ENCODE data around the gene TRMT13.

TRMT13 gene

GRCh38 chr1:100131623-100132022 is 1.3 kb upstream of the TRMT13 start:
- in situ Hi-C loops (cut with HindIII; ENCODE audit: low sequenced_read_pairs) = no loop called here
- H3K4me3 ChIP-seq (ENCODE audit: low read depth, low read length) = peak overlapping the region; percentile 84
- no peak for DNase-seq (ENCODE audit: low read depth, low spot score)
- TF ChIP-seq CTCF (IDR thresholded peaks at IDR 0.05; ENCODE audit: low read depth, low read length) = no peak

DNA sequence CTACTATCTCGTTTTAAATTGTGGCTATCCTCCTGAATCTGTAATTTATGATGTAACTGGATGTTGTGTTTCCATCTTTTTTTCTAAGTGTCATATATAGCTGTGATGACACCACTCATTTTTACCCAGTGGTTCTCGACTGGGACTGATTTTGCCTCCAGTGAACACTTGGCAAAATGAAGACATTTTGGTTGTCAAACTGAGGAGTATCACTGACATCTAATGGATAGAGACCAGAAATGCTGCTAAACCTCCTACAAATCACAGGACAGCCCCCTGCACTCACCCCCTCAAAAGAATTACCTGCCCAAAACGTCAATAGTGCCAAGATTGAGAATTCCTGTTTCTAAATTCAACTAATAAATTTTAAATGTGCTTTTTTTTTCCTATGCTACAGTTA is 1.9 kb downstream of the TRMT13 start:
- TF ChIP-seq CTCF (IDR thresholded peaks at IDR 0.05; ENCODE audit: low read depth, low read length) = no peak
- no peak for DNase-seq (ENCODE audit: low read depth, low spot score)
- no peak overlapping the region for H3K4me3 ChIP-seq (ENCODE audit: low read depth, low read length)
- in situ Hi-C loops (cut with HindIII; ENCODE audit: low sequenced_read_pairs) = no loop called here

DNA sequence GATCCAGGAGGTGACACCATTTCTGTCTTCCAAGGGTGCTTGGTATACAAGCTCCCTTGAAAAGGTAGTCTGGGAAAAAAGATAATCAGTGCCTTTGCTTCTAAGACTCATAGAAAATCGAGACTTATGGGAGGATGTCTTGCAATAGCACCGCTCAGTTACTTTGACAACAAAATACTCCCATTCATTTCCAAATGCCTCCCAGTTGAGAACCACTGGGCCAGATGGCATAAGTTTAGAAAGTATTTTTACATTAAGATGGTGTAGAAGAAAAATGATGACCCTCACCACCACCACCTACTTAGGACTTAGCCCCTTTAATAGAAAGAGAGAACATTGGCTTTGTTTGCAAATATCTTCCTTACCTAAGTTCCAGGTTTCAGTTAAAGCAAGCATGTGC is 4.6 kb downstream of the TRMT13 start:
- H3K4me3 ChIP-seq (ENCODE audit: low read depth, low read length) = no peak overlapping the region
- DNase-seq (ENCODE audit: low read depth, low spot score) = no peak
- in situ Hi-C loops (cut with HindIII; ENCODE audit: low sequenced_read_pairs) = no loop called here
- TF ChIP-seq CTCF (IDR thresholded peaks at IDR 0.05; ENCODE audit: low read depth, low read length) = no peak

GRCh38 chr1:100141192-100141591 is 8.2 kb downstream of the TRMT13 start:
- in situ Hi-C loops (cut with HindIII; ENCODE audit: low sequenced_read_pairs) = no loop called here
- TF ChIP-seq CTCF (IDR thresholded peaks at IDR 0.05; ENCODE audit: low read depth, low read length) = no peak
- H3K4me3 ChIP-seq (ENCODE audit: low read depth, low read length) = no peak overlapping the region
- no peak for DNase-seq (ENCODE audit: low read depth, low spot score)

DNA sequence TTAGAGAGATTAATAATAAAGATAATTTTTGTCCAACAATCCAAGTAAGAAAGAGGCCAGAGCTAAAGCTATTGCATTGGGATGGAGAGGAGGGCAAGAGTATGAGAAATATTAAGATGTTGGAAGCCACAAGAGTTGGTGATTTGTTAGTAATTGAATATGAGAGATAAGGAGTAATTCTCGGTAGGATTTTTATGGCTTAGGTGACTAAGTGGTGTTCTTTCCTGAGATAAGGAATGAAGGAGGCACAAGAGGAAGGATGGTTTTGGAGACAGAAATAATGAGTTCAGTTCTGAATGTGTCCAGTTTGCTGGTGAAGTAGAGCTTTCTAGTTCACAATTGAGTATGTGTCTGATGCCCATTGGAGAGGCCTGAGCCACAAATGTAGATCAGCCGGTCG is 9.4 kb downstream of the TRMT13 start:
- no peak for TF ChIP-seq CTCF (IDR thresholded peaks at IDR 0.05; ENCODE audit: low read depth, low read length)
- in situ Hi-C loops (cut with HindIII; ENCODE audit: low sequenced_read_pairs) = no loop called here
- no peak for DNase-seq (ENCODE audit: low read depth, low spot score)
- no peak overlapping the region for H3K4me3 ChIP-seq (ENCODE audit: low read depth, low read length)

- in situ Hi-C loops (cut with HindIII; ENCODE audit: low sequenced_read_pairs) = no loop called here
- no peak for TF ChIP-seq CTCF (IDR thresholded peaks at IDR 0.05; ENCODE audit: low read depth, low read length)
Observed at GRCh38 chr1:100145116-100145515, 12.2 kb downstream of the TRMT13 start.

GRCh38 chr1:100146958-100147357 is 14.0 kb downstream of the TRMT13 start:
- no peak overlapping the region for H3K4me3 ChIP-seq (ENCODE audit: low read depth, low read length)
- TF ChIP-seq CTCF (IDR thresholded peaks at IDR 0.05; ENCODE audit: low read depth, low read length) = no peak
- in situ Hi-C loops (cut with HindIII; ENCODE audit: low sequenced_read_pairs) = no loop called here
- DNase-seq (ENCODE audit: low read depth, low spot score) = no peak

More at GRCh38 chr1:100145116-100145515, 12.2 kb downstream of the TRMT13 start:
- no peak overlapping the region for H3K4me3 ChIP-seq (ENCODE audit: low read depth, low read length)
- no peak for DNase-seq (ENCODE audit: low read depth, low spot score)
